ENCODE results near the gene GRXCR1. TPM values are rescaled to one million over a fixed set of nuclear protein-coding genes. Genes with fewer than 3 reads are reported as not detected.

The GRXCR1 gene
- polyA plus RNA-seq, 1 of the 3 experiments (the other 2 are of a cell fraction): not detected

GRCh38 chr4:42985976-42986375 lies 93.5 kb downstream of the GRXCR1 start:
- Histone ChIP-seq H3K4me2 (no peak overlapping the region), H3K4me3 (ENCODE audit: low read depth in 2 of 2, low read length in 1 of 2) (no peak overlapping the region), H3K27me3 (ENCODE audit: insufficient read depth) (no peaks in the 10 kb centered on the region), H3K9me2 (no peaks in the 10 kb centered on the region), H3K27ac (ENCODE audit: low read depth in 2 of 2, low read length in 1 of 2) (no peak overlapping the region), H2AFZ (ENCODE audit: low read depth) (no peak overlapping the region), H3F3A (replicated peaks; ENCODE audit: insufficient read depth) (no peaks in the 10 kb centered on the region), H3K4me1 (ENCODE audit: control insufficient read depth in 1 of 2, insufficient read depth in 2 of 2, low read depth in 1 of 2, low read length in 1 of 2) (no peaks in the 10 kb centered on the region), H3K36me3 (replicated peaks in 1 of 2; ENCODE audit: control insufficient read depth in 1 of 2, insufficient read depth in 2 of 2, low read length in 1 of 2) (no peaks in the 10 kb centered on the region), H3K79me2 (ENCODE audit: insufficient read depth) (no peaks in the 10 kb centered on the region), H3K9ac (no peak overlapping the region), H3K9me3 (0 out of 2 replicates have a peak, but pooled peaks cover 4% of the 10 kb centered on the region), H4K20me1 (ENCODE audit: insufficient read depth) (no peaks in the 10 kb centered on the region)
- POLR2A ChIA-PET: no interaction called here
- TF ChIP-seq POLR2AphosphoS5 (IDR thresholded peaks at IDR 0.05; ENCODE audit: low read depth, low read length) (no peak), GABPA (IDR thresholded peaks at IDR 0.05; ENCODE audit: low read depth) (no peak), RCOR1 (IDR thresholded peaks at IDR 0.05; ENCODE audit: low read length) (no peak), EP300 (IDR thresholded peaks at IDR 0.05; ENCODE audit: borderline replicate concordance in 1 of 2, low read depth in 1 of 2, low read length in 1 of 2) (no peak), SMC3 (IDR thresholded peaks at IDR 0.05; ENCODE audit: low read depth, low read length) (no peak), MXI1 (IDR thresholded peaks at IDR 0.05; ENCODE audit: low read depth, low read length) (no peak), USF2 (IDR thresholded peaks at IDR 0.05; ENCODE audit: borderline replicate concordance, low read depth, low read length) (no peak), SIN3A (IDR thresholded peaks at IDR 0.05; ENCODE audit: borderline replicate concordance, low read depth, low read length) (no peak), JUND (IDR thresholded peaks at IDR 0.05) (no peak), REST (IDR thresholded peaks at IDR 0.05; ENCODE audit: low read depth, low read length) (no peak), FOXJ3 (CRISPR knock-in tag; IDR thresholded peaks at IDR 0.05) (no peak), IRF3 (IDR thresholded peaks at IDR 0.05; ENCODE audit: low read depth, low read length) (no peak), FOXM1 (IDR thresholded peaks at IDR 0.05; ENCODE audit: low read depth) (no peak), EZH2phosphoT487 (IDR thresholded peaks at IDR 0.05; ENCODE audit: borderline replicate concordance, low read depth) (no peak), ZBTB33 (IDR thresholded peaks at IDR 0.05; ENCODE audit: borderline replicate concordance, low read depth) (no peak), CHD2 (IDR thresholded peaks at IDR 0.05; ENCODE audit: low read length, partially characterized antibody) (no peak), GATA2 (CRISPR knock-in tag; IDR thresholded peaks at IDR 0.05) (no peak), YY1 (IDR thresholded peaks at IDR 0.05; ENCODE audit: low read depth) (no peak), NRF1 (IDR thresholded peaks at IDR 0.05; ENCODE audit: low read depth, low read length) (no peak), PBX3 (IDR thresholded peaks at IDR 0.05) (no peak)
- CTCF ChIA-PET: interaction anchor here (1.0 kb wide), 1 partner anchor 9 kb away, joined by 5 read pairs; no protein-coding TSS in a partner anchor
- DNase-seq: no peak

Data from SK-N-SH (cell line).